Thyroid gland (tissue), 4 donors: ENCODE results near the gene ERVH48-1.

Experiments
- CTCF ChIP-seq, 6 experiments: fragments of 200-600 bp in 3 of 6; fragments of 450-650 bp in 3 of 6; sonication (generic) in 3 of 6; IDR thresholded peaks; one replicate each; pipeline ENCODE4 v1.5.1; 2016 to 2019; ENCODE audit warnings: antibody characterized with exemption in 6 of 6, mild to moderate bottlenecking in 2 of 6, inconsistent platforms in 1 of 6, moderate library complexity in 1 of 6
- POLR2A ChIP-seq, 2 donors: fragments of 450-650 bp; IDR thresholded peaks; one replicate each; pipeline ENCODE4 v1.6.1; 2017; ENCODE audit warnings: antibody characterized with exemption in 2 of 2, mild to moderate bottlenecking in 2 of 2, moderate library complexity in 1 of 2

- TF ChIP-seq CTCF (IDR thresholded peaks at IDR 0.05) (no peak), POLR2A (IDR thresholded peaks at IDR 0.05) (no peak)
These were observed 45.1 kb downstream of the ERVH48-1 start for GRCh38 chr21:42880352-42880751.
